ENCODE data around the gene EGR1.

The EGR1 gene

GRCh38 chr5:138515556-138516245, 50.4 kb downstream of the EGR1 start:
- DNase-seq = no peak

- no peak for DNase-seq
These were observed 52.2 kb downstream of the EGR1 start for GRCh38 chr5:138517437-138517836.
